ENCODE measurements around the gene DLAT. TPM values are rescaled to one million over a fixed set of nuclear protein-coding genes. Genes with fewer than 3 reads are reported as not detected.
"Not testable (repeated sequence)": the region's sequence is repeated elsewhere in the genome, so short reads cannot be mapped to it uniquely, and the experiment has no call there.

DLAT gene
- total RNA-seq, 2 experiments from 2014 or later, result 69.0 to 72.0 TPM

GRCh38 chr11:112000703-112001102 lies 24.5 kb upstream of the DLAT start:
- CTCF ChIA-PET, result no interaction called here
- POLR2A ChIA-PET, result no interaction called here

- ChIA-PET POLR2A (no interaction called here), CTCF (interaction anchor here (0.6 kb wide), 1 partner anchor 43 kb away, joined by 3 read pairs; no protein-coding TSS in a partner anchor)
These were observed 22.6 kb upstream of the DLAT start for GRCh38 chr11:112002491-112003216.

- ChIA-PET CTCF (no interaction called here), POLR2A (no interaction called here)
These were observed 20.8 kb upstream of the DLAT start for GRCh38 chr11:112004389-112004788.

GRCh38 chr11:112005422-112006094 lies 19.6 kb upstream of the DLAT start:
- ChIA-PET CTCF (interaction anchor here (0.8 kb wide), 1 partner anchor 164 kb away, joined by 3 read pairs; no protein-coding TSS in a partner anchor), POLR2A (no interaction called here)

- POLR2A ChIA-PET, result not testable (repeated sequence)
- CTCF ChIA-PET, result interaction anchor here (0.8 kb wide), 1 partner anchor 165 kb away, joined by 3 read pairs; no protein-coding TSS in a partner anchor
These were observed 19.1 kb upstream of the DLAT start for GRCh38 chr11:112006095-112006441.

- CTCF ChIA-PET, POLR2A ChIA-PET: not testable (repeated sequence)
These were observed 13.8 kb upstream of the DLAT start for GRCh38 chr11:112011451-112011850.

GRCh38 chr11:112012874-112013273 lies 12.3 kb upstream of the DLAT start:
- ChIA-PET CTCF (no interaction called here), POLR2A (no interaction called here)

DNA sequence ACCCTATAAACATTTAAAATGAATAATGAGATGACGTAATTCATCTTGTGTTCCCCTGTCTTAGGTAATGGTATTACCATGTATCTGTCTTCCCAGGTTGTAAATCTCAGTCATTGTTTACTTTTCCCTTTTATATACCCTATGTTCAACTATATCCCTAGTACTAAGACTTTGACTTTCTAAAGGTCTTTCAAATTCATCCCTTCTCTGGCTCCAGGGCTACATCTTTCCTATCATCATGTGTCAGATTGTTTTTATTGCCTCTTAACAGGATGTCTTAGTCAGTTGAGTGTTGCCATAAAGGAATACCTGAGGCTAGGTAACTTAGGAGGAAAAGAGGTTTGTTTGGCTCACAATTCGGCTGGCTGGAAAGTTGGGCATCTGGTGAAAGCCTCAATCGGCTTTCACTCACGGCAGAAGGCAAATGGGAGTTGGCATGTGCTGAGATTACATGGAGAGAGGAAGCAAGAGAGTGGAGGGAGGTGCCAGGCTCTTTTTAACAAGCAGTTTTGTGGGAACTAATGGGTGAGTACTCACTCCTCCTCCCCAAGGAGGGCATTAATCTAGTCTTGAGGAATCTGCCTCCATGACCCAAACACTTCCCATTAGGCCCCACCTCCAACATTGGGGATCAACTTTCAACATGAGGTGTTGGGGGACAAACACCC lies 11.6 kb upstream of the DLAT start:
- ChIA-PET POLR2A (no interaction called here), CTCF (interaction anchor here (0.7 kb wide), 1 partner anchor 88 kb away, joined by 3 read pairs; no protein-coding TSS in a partner anchor)

GRCh38 chr11:112016088-112016764 lies 9.0 kb upstream of the DLAT start:
- ChIA-PET POLR2A (no interaction called here), CTCF (interaction anchor here (0.6 to 0.9 kb wide), 2 partner anchors 9 to 12 kb away, joined by 3 read pairs; partner anchors contain the start of gene DLAT)

GRCh38 chr11:112016765-112017376 lies 8.3 kb upstream of the DLAT start:
- CTCF ChIA-PET, result interaction anchor here (0.9 kb wide), 1 partner anchor 9 kb away, joined by 3 read pairs; the partner anchor contains the start of gene DLAT
- POLR2A ChIA-PET, result no interaction called here

- ChIA-PET POLR2A (no interaction called here), CTCF (no interaction called here)
These were observed 7.7 kb upstream of the DLAT start for GRCh38 chr11:112017538-112017937.

DNA sequence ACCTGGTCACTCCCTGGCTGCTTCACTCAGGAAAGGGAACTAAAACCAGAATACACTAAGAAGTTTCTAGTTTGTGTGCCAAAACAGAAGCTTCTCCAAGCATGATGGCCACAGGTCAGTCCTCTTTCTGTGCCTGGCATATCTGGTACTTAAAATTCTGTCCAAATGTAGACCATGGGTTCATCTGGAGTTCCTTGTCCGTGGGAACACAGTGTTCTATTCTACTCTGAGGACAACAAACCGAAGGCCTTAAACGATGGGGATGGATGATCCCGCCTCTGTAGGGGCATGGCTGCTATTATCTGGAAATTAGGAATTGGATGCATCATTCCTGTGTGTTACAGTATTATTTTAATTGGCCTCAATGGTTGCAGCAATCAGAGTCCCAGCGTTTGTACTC lies 6.1 kb upstream of the DLAT start:
- ChIA-PET CTCF (no interaction called here), POLR2A (no interaction called here)

DNA sequence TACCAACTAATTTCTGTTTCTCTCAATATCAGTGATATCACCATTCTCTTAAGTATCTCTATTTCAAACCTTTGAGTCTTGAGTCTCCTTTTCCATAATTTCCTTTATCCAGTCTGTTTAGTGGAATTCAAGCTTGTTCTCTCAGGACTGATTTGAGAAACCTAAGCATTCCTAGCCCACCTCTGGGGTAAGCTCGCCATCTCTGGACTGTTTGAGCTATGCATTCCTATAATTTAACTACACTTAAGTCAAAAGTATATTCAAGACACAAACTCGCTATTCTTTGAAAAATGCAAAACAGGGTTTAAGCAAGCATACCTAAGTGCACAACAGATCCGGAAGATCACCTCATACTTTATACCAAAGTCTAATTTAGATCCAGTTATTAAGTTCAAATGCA lies 2.1 kb upstream of the DLAT start:
- ChIA-PET CTCF (no interaction called here), POLR2A (no interaction called here)

DNA sequence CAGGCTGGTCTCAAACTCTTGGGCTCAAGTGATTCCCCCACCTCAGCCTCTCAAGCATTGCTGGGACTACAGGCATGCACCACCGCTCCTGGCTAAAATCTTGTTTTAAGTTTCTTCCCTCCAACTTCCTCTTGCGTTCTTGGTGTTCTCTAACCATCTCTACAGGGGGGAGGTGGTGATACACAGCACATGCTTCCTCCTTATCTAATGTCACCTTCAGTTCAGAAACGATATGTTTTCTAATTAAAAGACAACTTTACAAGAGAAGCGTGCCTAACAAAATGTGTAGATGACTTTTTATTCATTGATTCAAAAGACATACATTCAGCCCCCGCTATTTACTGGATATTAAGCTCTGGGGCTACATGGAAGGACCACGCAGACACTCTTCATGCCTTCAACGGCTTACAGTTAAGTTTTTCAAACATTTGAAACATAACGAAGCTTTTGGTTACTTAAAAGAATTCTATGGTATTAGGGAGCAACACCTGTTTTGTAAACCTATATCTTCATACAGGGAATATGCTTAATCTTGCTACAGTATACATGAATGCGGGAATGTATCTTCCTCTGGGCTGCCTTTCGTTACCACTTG lies 933 bp upstream of the DLAT start:
- POLR2A ChIA-PET, result interaction anchor here (1.5 kb wide), 1 partner anchor 85 kb away, joined by 3 read pairs; no protein-coding TSS in a partner anchor
- CTCF ChIA-PET, result interaction anchor here (1.5 kb wide), 1 partner anchor 93 kb away, joined by 4 read pairs; no protein-coding TSS in a partner anchor

GRCh38 chr11:112025707-112026106 lies 499 bp downstream of the DLAT start:
- POLR2A ChIA-PET, result no interaction called here

DNA sequence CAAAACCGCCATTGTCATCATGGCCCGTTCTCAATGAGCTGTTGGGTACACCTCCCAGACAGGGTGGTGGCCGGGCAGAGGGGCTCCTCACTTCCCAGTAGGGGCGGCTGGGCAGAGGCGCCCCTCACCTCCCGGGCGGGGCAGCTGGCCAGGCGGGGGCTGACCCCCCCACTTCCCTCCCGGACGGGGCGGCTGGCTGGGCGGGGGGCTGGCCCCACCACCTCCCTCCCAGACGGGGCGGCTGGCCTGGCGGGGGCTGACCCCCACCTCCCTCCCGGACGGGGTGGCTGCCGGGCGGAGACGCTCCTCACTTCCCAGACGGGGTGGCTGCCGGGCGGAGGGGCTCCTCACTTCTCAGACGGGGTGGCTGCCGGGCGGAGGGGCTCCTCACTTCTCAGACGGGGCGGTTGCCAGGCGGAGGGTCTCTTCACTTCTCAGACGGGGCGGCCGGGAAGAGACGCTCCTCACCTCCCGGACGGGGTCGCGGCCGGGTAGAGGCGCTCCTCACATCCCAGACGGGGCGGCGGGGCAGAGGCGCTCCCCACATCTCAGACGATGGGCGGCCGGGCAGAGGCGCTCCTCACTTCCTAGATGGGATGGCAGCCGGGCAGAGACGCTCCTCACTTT lies 1.7 kb downstream of the DLAT start:
- CTCF ChIA-PET, POLR2A ChIA-PET: not testable (repeated sequence)

More at GRCh38 chr11:112025707-112026106, 499 bp downstream of the DLAT start:
- CTCF ChIA-PET, result interaction anchor here (1.1 to 1.4 kb wide), 2 partner anchors 9 to 154 kb away, joined by 3 to 5 read pairs; partner anchors contain the start of gene ALG9

DNA sequence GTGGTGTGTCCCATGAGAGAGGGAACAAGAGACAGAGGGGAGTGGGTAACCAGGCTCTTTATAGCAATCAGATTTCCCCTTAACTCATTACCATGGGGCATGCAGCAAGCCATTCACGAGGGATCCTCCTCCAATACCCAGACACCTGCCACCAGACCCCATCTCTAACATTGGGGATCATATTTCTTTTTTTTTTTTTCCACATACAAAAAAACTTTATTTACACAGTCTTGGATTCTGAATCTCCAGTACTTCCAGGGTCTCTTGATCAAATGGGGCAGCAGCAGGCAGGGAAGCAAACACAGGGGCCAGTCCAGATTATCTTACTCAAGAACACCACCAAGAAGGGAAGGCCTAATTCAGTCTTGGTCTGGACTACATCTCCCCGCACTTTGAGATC lies 4.3 kb downstream of the DLAT start:
- CTCF ChIA-PET, result no interaction called here

DNA sequence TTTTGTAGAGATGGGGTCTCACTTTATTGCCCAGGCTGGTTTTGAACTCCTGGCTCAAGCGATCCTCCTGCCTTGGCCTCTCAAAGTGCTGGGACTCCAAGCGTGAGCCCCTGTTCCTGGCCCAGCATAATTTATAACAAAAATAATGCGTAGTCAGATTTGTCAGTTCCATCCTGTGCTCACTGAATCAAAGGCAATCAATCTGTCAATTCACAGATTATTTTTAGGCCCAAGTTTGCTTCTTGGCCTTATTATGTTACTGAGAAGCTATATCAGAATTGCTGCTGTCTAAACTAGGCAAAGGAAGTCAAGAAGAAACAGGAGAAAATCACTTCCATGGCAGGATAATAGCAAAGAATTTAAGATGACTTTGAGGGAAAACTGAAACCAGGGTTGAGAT lies 8.7 kb downstream of the DLAT start:
- CTCF ChIA-PET, result interaction anchor here (1.0 kb wide), 1 partner anchor 9 kb away, joined by 3 read pairs; no protein-coding TSS in a partner anchor
- POLR2A ChIA-PET, result no interaction called here

More for the DNA sequence above, 4.3 kb downstream of the DLAT start:
- POLR2A ChIA-PET, result no interaction called here
